Mesangial cell (primary cell): ENCODE data around the gene GPX2. TPM values are rescaled to one million over a fixed set of nuclear protein-coding genes. Genes with fewer than 3 reads are reported as not detected.

Source experiments
- total RNA-seq: library from RNA; depleted of rRNA; stranded (reverse); fragments of >200 nt; gene quantifications from 2 replicates; pipeline ENCODE4 v1.2.3, GENCODE V29; 2015

The GPX2 gene
- total RNA-seq, result not detected in 2 replicates

GRCh38 chr14:64942531-64943111 is at the start of gene GPX2:
TSS of gene GPX2 (minus strand) at chr14:64942745. CDS start at chr14:64942726, 19 bp downstream.

GRCh38 chr14:64986648-64987437 is 44.3 kb upstream of the GPX2 start, which contains the start of gene FNTB:
TSS of gene FNTB (plus strand) at chr14:64986895. CDS start at chr14:64986954, 59 bp downstream.

GRCh38 chr14:64971943-64972791 is 29.6 kb upstream of the GPX2 start, which contains the start of gene RAB15:
TSS of gene RAB15 (minus strand) at chr14:64972336. CDS start at chr14:64972076, 260 bp downstream.

GRCh38 chr14:64914237-64915028 is 28.1 kb downstream of the GPX2 start, which contains the start of gene CHURC1:
TSS of gene CHURC1 (plus strand) at chr14:64914455. CDS start at chr14:64914496, 41 bp downstream.

Other genes with a start within 250 kb of the GPX2 start
- gene PLEKHG3, start 238.3 kb downstream of the GPX2 start, total RNA-seq, result 60.0 and 136 TPM in 2 replicates
- gene SPTB, start 62.8 kb downstream of the GPX2 start, total RNA-seq, result 0.63 and 1.8 TPM in 2 replicates
- 38.8 and 49.9 TPM in 2 replicates for gene CHURC1, start 28.3 kb downstream of the GPX2 start, total RNA-seq
- gene RAB15, start 29.6 kb upstream of the GPX2 start, total RNA-seq, result 11.9 and 24.3 TPM in 2 replicates
- 18.9 and 19.1 TPM in 2 replicates for gene FNTB, start 44.1 kb upstream of the GPX2 start, total RNA-seq
- 23.3 and 45.3 TPM in 2 replicates for gene MAX, start 159.8 kb upstream of the GPX2 start, total RNA-seq